ENCODE data around the gene KLF7. TPM values are rescaled to one million over a fixed set of nuclear protein-coding genes. Genes with fewer than 3 reads are reported as not detected.

The KLF7 gene
- total RNA-seq, 2 experiments from 2014 or later: not detected

GRCh38 chr2:207101984-207102383 lies 63.8 kb downstream of the KLF7 start:
- POLR2A ChIA-PET: no interaction called here
- Histone ChIP-seq H3K4me1 (ENCODE audit: insufficient read depth, low read length, poor library complexity, severe bottlenecking) (no peaks in the 10 kb centered on the region), H2AFZ (ENCODE audit: low read length) (no peak overlapping the region), H3K9me3 (ENCODE audit: low read length) (no peaks in the 10 kb centered on the region), H3K4me3 (ENCODE audit: low read depth, low read length, poor library complexity, severe bottlenecking) (no peak overlapping the region), H4K20me1 (ENCODE audit: insufficient read depth, low read length) (no peaks in the 10 kb centered on the region), H3K4me2 (ENCODE audit: low read length) (no peak overlapping the region), H3K79me2 (ENCODE audit: insufficient read depth, low read depth, low read length) (no peaks in the 10 kb centered on the region), H3K36me3 (ENCODE audit: insufficient read depth, low read length) (no peaks in the 10 kb centered on the region), H3K27ac (ENCODE audit: low read depth, low read length, poor library complexity, severe bottlenecking) (no peak overlapping the region), H3K9me2 (ENCODE audit: insufficient read depth, low read length) (no peaks in the 10 kb centered on the region)
- no peak for TF ChIP-seq EZH2phosphoT487 (IDR thresholded peaks at IDR 0.05; ENCODE audit: borderline replicate concordance, low read depth, low read length)
- TF ChIP-seq, protein P1, sequence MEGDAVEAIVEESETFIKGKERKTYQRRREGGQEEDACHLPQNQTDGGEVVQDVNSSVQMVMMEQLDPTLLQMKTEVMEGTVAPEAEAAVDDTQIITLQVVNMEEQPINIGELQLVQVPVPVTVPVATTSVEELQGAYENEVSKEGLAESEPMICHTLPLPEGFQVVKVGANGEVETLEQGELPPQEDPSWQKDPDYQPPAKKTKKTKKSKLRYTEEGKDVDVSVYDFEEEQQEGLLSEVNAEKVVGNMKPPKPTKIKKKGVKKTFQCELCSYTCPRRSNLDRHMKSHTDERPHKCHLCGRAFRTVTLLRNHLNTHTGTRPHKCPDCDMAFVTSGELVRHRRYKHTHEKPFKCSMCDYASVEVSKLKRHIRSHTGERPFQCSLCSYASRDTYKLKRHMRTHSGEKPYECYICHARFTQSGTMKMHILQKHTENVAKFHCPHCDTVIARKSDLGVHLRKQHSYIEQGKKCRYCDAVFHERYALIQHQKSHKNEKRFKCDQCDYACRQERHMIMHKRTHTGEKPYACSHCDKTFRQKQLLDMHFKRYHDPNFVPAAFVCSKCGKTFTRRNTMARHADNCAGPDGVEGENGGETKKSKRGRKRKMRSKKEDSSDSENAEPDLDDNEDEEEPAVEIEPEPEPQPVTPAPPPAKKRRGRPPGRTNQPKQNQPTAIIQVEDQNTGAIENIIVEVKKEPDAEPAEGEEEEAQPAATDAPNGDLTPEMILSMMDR (conservative IDR thresholded peaks at IDR 0.05; ENCODE audit: low read length): no peak
- DNase-seq (ENCODE audit: low spot score): no peak
- CTCF ChIA-PET (ENCODE audit: unreplicated experiment): no interaction called here
- intact Hi-C loops (cut with micrococcal nuclease; ENCODE audit: unreplicated experiment): no loop called here
- BruUV-seq (replicated peaks): no TSS peak

DNA sequence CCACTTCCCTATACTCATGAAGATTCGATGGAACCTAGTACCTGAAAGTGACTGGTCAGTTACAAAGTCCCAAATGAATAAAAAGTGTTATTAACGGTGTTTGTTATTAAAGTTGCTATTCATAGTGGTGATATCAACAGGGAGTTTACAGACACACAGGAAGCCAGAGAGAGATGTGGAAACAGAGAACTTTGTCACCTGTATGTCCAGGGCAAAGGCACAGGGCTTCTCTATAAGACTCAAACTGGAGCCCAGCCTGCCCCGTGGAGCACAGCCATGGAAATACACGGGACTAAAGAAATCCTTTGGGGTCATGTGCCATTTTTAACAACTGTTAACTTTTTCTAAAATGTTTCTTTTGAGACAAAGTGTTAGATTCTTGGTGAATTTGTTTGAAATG lies 68.5 kb downstream of the KLF7 start:
- ChIA-PET CTCF (ENCODE audit: unreplicated experiment) (no interaction called here), POLR2A (interaction anchor here (0.6 kb wide), 1 partner anchor 32 kb away, joined by 6 read pairs; no protein-coding TSS in a partner anchor)
- Histone ChIP-seq H4K20me1 (ENCODE audit: insufficient read depth, low read length) (no peaks in the 10 kb centered on the region), H3K4me2 (ENCODE audit: low read length) (no peak overlapping the region), H3K36me3 (ENCODE audit: insufficient read depth, low read length) (no peaks in the 10 kb centered on the region), H3K4me1 (ENCODE audit: insufficient read depth, low read length, poor library complexity, severe bottlenecking) (no peaks in the 10 kb centered on the region), H3K27ac (ENCODE audit: low read depth, low read length, poor library complexity, severe bottlenecking) (no peak overlapping the region), H3K9me2 (ENCODE audit: insufficient read depth, low read length) (no peaks in the 10 kb centered on the region), H3K4me3 (ENCODE audit: low read depth, low read length, poor library complexity, severe bottlenecking) (no peak overlapping the region), H3K79me2 (ENCODE audit: insufficient read depth, low read depth, low read length) (no peaks in the 10 kb centered on the region), H3K9me3 (ENCODE audit: low read length) (no peaks in the 10 kb centered on the region), H2AFZ (ENCODE audit: low read length) (no peak overlapping the region)
- no peak for DNase-seq (ENCODE audit: low spot score)
- BruUV-seq (replicated peaks): no TSS peak
- no peak for TF ChIP-seq EZH2phosphoT487 (IDR thresholded peaks at IDR 0.05; ENCODE audit: borderline replicate concordance, low read depth, low read length)
- TF ChIP-seq, protein P1 (conservative IDR thresholded peaks at IDR 0.05; ENCODE audit: low read length): no peak
- intact Hi-C loops (cut with micrococcal nuclease; ENCODE audit: unreplicated experiment): no loop called here

GRCh38 chr2:207095963-207096362 lies 69.8 kb downstream of the KLF7 start:
- Histone ChIP-seq H3K4me2 (ENCODE audit: low read length) (no peak overlapping the region), H2AFZ (ENCODE audit: low read length) (no peak overlapping the region), H3K9me3 (ENCODE audit: low read length) (no peaks in the 10 kb centered on the region), H4K20me1 (ENCODE audit: insufficient read depth, low read length) (no peaks in the 10 kb centered on the region), H3K9me2 (ENCODE audit: insufficient read depth, low read length) (no peaks in the 10 kb centered on the region), H3K4me3 (ENCODE audit: low read depth, low read length, poor library complexity, severe bottlenecking) (no peak overlapping the region), H3K36me3 (ENCODE audit: insufficient read depth, low read length) (no peaks in the 10 kb centered on the region), H3K4me1 (ENCODE audit: insufficient read depth, low read length, poor library complexity, severe bottlenecking) (no peaks in the 10 kb centered on the region), H3K79me2 (ENCODE audit: insufficient read depth, low read depth, low read length) (no peaks in the 10 kb centered on the region), H3K27ac (ENCODE audit: low read depth, low read length, poor library complexity, severe bottlenecking) (no peak overlapping the region)
- no TSS peak for BruUV-seq (replicated peaks)
- DNase-seq (ENCODE audit: low spot score): no peak
- ChIA-PET CTCF (ENCODE audit: unreplicated experiment) (no interaction called here), POLR2A (interaction anchor here (0.5 to 1.5 kb wide), 2 partner anchors 11 to 134 kb away, joined by 3 to 5 read pairs; no protein-coding TSS in a partner anchor)
- intact Hi-C loops (cut with micrococcal nuclease; ENCODE audit: unreplicated experiment): no loop called here
- TF ChIP-seq, protein P1 (conservative IDR thresholded peaks at IDR 0.05; ENCODE audit: low read length): no peak
- TF ChIP-seq EZH2phosphoT487 (IDR thresholded peaks at IDR 0.05; ENCODE audit: borderline replicate concordance, low read depth, low read length): no peak
